GM19025 (cell line): Measurements from ENCODE around the gene FXYD3.

ENCODE experiments used
- ATAC-seq: cut with Tn5 transposase; IDR thresholded peaks from one replicate; pipeline ENCODE4 v1.9.1; 2021; ENCODE audit warnings: mild to moderate bottlenecking, low read depth, moderate library complexity; ENCODE audit not compliant: unreplicated experiment

Gene FXYD3

DNA sequence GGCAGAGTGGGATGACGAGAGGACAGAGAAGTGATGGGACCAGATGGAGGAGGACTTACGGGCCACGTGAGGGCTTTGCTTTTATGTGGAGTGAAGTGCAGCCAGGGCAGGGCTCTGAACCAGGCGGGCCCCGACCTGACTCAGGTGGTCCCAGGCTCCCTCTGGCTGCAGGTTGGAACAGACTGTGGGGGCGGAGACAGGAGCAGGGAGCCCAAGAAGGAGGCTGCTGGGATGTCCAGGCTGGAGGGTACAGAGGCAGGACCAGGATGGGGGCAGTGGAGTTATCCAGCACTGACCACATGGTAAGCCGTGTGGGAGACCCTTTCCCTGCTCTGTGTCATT lies 41.0 kb downstream of the FXYD3 start:
- no peak for ATAC-seq

DNA sequence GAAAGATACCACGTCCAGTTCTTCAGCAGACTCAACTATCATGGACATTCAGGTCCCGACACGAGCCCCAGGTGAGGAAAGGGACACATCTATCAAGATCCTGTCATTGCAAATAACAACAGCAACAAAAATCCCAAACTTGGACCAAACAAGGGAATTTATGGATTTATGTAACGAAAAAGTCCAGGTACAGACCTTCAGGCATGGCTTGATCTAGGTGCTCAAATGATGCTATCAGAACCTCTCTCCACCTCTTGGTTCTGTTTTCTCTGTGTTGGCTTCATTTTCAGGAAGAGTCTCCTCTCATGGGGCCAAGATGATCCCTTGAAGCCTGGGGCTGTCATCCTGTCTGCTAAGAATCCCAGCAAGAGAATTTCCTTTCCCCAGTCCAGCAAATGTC lies 41.8 kb downstream of the FXYD3 start:
- ATAC-seq, result no peak

GRCh38 chr19:35159606-35160005 lies 44.0 kb downstream of the FXYD3 start:
- ATAC-seq, result no peak

DNA sequence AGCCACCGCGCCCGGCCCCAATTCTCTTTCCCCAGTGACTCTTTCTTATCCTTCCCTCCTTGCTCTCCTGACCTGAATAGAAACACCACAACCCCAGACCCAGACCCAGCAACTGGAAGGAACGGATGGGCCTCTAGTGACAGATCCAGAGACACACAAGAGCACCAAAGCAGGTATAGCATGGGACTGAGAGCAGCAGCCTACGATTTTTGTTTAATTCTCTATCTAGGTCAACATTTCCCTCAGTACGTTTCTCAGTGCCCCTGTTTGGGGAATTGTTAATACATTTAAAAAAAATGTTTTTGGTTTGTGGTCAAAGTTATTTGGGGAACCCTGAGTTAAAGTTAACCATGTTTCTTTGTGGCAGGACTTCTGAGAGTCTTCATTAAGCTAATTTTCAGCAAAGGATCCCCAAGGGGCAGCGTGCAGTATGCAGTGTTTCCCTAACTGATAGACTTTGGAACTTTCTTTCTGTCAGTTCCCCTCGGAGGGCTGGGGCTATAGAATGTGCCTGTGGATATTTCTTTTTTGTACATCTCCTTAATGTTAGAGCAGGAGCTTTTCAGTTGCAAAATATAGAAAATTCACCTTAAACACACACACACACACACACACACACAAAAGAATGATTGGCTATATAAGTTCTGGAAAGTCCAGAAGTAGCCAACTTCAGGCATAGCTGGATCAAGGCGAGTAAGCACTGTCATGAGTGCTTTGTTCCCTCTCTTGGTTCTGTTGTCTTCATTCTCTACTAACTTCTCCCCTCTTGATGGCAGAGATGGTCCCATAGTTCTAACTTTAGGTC lies 45.2 kb downstream of the FXYD3 start:
- ATAC-seq, result no peak

- ATAC-seq, result no peak
These were observed 45.8 kb downstream of the FXYD3 start for GRCh38 chr19:35161434-35161743.

- no peak for ATAC-seq
These were observed 47.1 kb downstream of the FXYD3 start for GRCh38 chr19:35162471-35163326.

- ATAC-seq, result no peak
These were observed 48.8 kb downstream of the FXYD3 start for GRCh38 chr19:35164418-35164817.

DNA sequence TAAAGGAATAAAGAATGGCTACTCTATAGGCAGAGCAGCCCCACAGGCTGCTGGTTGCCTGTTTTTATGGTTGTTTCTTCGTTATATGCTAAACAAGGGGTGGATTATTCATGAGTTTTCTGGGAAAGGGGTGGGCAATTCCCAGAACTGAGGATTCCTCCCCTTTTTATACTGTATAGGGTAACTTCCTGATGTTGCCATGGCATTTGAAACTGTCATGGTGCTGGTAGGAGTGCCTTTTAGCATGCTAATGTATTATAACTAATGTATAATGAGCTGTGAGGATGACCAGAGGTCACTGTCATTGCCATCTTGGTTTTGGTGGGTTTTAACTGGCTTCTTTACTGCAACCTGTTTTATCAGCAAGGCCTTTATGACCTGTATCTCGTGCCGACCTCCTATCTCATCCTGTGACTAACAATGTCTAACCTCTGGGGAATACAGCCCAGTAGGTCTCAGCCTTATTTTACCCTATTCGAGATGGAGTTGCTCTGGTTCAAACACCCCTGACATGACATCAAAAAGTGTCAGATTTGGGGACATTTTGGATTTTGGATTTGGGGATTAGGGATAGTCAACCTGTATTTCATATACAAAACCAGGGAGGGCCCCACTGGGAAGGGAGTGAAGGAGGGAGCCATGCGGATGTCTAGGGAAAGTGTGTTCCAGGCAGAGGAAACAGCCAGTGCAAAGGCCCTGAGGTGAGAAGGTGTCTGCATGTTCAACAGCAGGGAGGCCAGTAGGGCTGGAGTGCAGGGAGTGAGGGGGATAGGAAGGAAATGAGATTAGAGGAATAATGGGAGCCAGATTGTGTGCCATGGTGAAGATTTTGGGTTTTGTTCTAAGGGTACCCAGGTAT lies 49.8 kb downstream of the FXYD3 start:
- ATAC-seq, result no peak

DNA sequence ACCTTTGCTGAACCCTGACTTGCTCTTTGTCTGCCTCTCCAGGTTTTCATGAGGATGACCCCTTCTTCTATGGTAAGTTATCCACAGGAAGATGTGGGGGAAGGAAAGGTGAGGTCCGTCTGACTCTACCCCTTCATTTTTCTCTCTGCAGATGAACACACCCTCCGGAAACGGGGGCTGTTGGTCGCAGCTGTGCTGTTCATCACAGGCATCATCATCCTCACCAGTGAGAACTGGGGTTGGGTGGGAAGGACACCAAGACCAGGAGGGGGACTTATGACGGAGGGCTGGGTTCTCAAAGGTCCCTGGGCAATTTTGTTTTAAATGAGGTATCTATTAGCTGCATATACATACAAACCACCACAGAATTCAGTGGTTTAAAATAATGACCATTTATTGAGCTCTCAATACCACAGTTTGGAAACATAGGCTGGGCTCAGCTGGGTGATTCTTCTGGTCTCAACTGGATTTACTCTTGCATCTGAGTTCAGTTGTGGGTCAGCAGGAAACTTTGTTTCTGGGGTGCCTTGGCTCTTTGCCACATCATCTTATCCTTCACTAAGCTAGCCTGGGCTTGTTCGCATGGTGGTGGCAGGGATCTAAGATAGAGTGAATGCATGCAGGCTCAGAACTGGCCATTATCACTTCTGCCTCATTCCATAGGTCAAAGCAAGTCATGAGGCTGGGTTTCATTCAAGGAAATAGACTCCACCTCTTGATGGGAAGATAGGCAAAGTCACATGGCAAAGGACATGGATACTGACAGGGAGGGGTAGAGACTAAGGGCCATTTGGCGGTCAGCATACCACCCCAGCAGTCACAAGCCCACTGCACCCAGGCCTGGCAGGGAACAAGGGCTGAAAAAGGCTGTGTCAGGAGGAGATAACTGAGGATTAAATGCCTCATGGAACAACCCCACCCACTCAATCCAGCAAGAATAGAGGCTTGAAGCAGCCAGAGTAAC lies 50.8 kb downstream of the FXYD3 start:
- ATAC-seq, result no peak

DNA sequence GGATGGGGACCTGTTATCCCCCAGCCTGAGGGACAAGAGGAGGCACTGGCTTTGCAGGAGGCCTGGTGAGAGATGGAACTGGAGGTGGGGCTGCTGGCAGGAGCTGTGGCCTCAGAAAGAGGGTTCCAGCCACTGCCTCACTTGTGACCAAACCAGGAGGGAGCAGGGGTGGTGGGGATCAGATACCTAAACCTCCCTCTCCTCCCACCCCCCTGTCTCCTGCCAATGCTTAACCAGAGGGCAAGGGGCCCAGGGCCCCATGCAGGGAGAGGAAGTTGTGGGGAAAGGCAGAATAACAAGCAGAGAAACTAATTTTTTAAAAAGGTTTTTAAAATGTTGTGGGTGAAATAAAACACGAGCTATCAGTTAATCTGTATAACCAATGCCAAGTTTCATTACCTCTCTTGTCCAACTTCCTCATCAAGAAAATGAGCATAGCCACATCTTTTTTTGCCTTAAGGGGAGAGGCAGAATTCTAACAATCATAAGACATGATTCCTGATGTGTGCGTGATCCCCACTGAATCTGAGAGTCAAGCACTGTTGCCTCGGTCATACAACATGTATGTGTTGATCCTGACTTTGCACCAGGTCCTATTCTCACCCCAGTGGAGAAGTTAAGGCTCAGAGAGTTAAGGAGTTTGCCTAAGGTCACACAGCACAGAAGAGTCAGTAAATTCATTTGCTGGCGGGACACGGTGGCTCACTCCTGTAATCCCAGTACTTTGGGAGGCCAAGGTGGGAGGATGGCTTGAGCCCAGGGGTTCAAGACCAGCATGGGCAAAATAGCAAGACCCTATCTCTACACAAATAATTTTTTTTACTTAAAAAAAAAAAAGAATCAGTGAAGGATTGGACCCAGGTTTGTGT lies 51.9 kb downstream of the FXYD3 start:
- no peak for ATAC-seq

DNA sequence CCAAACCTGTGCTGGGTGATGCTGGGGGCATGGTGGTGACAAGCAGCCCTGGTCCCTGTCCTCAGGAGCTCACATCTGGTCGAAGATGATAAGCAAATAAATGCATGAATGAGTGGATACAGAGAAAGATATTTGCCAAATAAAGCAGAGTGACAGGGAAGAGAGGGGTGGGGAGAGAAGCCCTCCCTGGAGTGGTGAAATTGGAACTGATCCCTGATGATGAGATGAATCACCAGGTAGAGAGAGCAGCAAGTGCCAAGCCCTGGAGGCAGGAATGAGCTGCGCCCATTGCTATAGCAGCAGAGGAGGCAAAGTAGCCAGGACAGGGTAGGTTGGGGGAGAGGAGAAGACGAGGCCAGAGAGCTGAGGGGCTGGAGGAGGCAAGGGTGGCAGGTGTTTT lies 52.6 kb downstream of the FXYD3 start:
- no peak for ATAC-seq

DNA sequence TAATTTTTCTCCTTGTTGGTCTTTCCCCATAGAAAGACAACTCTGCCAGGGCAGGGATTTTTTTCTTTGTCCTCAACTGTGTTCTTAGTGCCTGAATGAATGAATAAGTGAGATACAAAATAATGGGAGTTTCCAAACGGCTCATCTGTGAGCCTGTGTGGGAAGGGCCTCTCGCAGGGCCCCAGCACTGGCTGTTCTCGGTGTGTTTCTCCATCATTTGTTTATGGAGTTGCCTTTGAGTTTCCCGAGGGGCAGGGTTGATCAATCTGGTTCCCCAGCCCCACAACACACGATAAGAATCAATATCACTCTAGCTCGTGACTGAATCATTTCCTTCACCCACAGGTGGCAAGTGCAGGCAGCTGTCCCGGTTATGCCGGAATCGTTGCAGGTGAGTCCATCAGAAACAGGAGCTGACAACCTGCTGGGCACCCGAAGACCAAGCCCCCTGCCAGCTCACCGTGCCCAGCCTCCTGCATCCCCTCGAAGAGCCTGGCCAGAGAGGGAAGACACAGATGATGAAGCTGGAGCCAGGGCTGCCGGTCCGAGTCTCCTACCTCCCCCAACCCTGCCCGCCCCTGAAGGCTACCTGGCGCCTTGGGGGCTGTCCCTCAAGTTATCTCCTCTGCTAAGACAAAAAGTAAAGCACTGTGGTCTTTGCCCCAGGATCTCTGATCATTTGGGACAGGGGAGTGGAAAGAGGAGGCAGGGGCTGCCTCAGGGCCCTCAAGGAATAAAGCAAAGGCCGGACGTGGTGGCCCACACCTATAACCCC lies 53.8 kb downstream of the FXYD3 start:
- no peak for ATAC-seq

DNA sequence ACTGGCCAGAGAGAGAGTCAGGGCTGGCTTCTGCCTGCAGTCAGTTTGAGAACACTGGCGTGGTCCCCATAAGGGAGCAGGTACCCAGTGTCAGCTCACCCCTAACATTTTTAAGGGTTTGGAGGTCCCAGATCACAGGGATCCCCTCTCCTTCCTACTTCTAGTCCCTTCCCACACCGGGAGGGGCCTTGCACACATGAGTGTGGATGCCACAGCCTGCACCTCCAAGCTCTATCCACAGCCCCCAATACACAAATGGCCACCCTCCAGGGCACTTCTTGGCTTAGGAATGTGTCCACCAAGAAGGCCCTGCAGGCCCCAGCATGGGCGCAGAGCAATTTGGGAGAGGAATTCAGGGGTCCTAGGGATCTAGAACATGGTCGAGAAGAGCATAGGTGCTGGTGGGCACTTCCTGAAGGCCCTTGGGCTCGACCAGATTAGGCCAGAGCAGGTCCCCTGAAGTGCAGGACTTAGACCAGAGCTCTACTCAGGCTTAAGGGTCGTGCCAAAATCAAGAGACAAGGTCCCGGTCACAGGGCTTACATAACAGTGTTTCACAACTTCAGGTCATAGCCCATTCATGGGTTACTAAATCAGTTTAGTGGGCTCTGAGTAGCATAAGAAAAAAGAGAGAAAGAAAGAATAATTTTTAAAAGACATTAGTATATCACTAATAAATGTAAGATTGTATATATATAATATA lies 54.9 kb downstream of the FXYD3 start:
- no peak for ATAC-seq

DNA sequence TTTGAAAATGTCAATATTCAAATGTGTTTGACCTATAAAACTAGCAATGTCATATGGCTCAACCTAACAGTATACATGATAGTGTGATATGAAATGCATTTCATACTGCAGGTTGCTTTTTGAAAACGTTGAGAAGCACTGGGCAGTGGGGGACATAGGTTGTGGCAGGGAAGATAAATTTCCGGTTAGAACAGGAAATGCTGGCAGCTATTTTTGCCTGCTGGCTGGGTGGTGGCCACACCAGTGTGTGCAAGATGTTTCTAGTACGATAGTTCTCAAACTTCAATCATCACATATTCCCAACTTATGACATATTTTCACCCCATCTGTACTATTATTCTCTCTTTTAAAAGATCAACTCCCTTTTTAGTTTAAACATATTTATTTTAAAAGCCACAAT lies 56.1 kb downstream of the FXYD3 start:
- no peak for ATAC-seq
